ENCODE measurements around the gene ASCL4. TPM values are rescaled to one million over a fixed set of nuclear protein-coding genes. Genes with fewer than 3 reads are reported as not detected.

Gene ASCL4
- total RNA-seq, 3 donors from 2014 or later = 0.16 TPM; not detected in 2

- Histone ChIP-seq H3K27me3 (no peaks in the 10 kb centered on the region), H3K9me3 (no peaks in the 10 kb centered on the region), H3K4me3 (no peak overlapping the region), H3K27ac (no peak overlapping the region), H3K36me3 (no peaks in the 10 kb centered on the region), H3K4me1 (no peaks in the 10 kb centered on the region)
- intact Hi-C loops (cut with DNase I; ENCODE audit: low total_unique reads) = no loop called here
- TF ChIP-seq CTCF (IDR thresholded peaks at IDR 0.05) (no peak), POLR2AphosphoS5 (IDR thresholded peaks at IDR 0.05) (no peak), POLR2A (IDR thresholded peaks at IDR 0.05) (no peak)
- no peak for DNase-seq (ENCODE audit: low spot score in 2 of 2)
Observed at GRCh38 chr12:107788281-107788680, 13.8 kb downstream of the ASCL4 start.

DNA sequence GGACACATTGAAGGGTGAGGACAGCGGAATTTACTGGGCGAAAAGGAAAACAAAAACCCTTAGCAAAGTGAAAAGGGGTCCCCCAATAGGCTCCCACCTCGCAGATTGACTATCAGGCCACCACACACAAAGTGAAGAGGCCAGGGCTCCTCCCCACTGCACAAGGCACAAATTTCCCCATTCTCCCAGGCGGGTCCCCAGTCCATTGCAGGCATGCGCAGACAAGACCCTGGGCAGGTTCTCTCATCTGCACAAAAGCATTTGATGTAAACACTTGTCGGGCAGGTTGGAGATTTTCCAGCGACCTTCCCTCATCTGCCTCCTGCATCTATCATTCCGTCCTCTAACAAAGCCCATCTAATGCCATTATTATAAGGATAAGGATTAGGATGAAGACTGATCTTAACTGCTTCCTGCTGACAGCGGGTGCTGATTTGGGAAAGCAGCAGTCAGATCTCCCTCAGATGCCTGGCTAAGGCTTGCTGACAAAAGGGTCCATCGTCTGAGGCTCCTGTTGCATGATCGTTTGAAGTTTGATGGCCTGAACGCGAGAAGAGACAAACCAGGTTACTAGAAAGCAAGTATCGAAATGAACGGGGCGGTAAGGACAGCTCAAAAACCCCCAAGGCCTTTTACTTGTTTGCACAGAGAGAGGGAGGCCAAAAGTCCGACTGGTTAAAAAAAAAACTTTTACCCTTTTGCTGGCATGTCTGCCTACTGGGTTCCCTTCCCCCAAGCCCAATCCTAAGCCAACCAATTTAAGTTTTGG lies 14.4 kb downstream of the ASCL4 start:
- Histone ChIP-seq H3K27ac (no peak overlapping the region), H3K9me3 (no peaks in the 10 kb centered on the region), H3K36me3 (no peaks in the 10 kb centered on the region), H3K4me3 (no peak overlapping the region), H3K27me3 (no peaks in the 10 kb centered on the region), H3K4me1 (no peaks in the 10 kb centered on the region)
- no peak for DNase-seq (ENCODE audit: low spot score in 2 of 2)
- intact Hi-C loops (cut with DNase I; ENCODE audit: low total_unique reads) = no loop called here
- TF ChIP-seq POLR2A (IDR thresholded peaks at IDR 0.05) (no peak), POLR2AphosphoS5 (IDR thresholded peaks at IDR 0.05) (no peak), CTCF (IDR thresholded peaks at IDR 0.05) (no peak)

DNA sequence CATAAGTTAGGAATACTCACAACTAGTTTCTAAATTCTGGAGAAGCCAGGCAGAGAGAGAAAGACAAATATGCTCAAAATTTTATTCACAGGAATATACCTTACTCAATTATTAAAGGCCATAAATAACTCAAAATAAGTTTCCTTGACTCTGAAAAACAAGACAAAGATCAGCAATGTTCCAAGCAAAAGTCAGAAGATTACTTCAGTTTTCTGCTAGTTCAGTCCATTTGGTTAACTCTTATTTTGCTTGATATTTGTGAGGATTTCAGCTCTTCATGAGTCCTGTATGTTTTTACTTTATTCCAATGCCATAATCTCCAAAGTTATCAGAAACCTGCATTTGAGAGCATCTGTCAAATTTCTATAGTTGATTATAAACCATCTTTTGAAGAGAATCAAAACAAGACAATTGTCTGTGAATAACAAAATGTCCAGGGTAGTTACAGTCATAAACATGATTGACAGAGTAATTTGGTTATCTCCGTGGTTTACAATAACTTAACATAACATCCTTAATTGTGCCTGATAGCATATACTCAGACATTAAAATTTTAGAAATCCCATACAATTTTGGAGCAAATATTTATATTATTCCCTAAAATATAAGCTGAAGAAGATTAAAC lies 17.1 kb downstream of the ASCL4 start:
- intact Hi-C loops (cut with DNase I; ENCODE audit: low total_unique reads) = no loop called here
- no peak overlapping the region for H3K27ac ChIP-seq
- no peak overlapping the region for H3K4me3 ChIP-seq
- no peaks in the 10 kb centered on the region for H3K27me3 ChIP-seq
- H3K4me1 ChIP-seq = no peaks in the 10 kb centered on the region
- DNase-seq (ENCODE audit: low spot score in 2 of 2) = no peak
- TF ChIP-seq POLR2A (IDR thresholded peaks at IDR 0.05) (no peak), POLR2AphosphoS5 (IDR thresholded peaks at IDR 0.05) (no peak), CTCF (IDR thresholded peaks at IDR 0.05) (no peak)
- H3K36me3 ChIP-seq = no peaks in the 10 kb centered on the region
- no peaks in the 10 kb centered on the region for H3K9me3 ChIP-seq

DNA sequence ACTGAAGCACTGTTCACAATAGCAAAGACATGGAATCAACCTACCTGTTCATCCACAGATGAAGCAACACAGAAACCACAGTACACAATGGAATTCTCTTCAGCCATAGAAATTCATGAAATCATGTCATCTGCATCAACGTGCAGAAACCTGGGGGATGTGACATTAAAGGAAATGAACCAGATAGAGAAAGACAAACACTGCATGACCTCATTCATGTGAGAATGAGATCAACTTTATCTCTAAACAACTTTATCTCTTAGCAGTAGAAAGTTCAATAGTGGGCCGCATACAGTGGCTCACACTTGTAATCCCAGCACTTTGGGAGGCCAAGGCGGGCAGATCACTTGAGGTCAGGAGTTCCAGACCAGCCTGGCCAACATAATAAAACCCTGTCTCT lies 19.9 kb downstream of the ASCL4 start:
- no peaks in the 10 kb centered on the region for H3K4me1 ChIP-seq
- DNase-seq (ENCODE audit: low spot score in 2 of 2) = no peak
- intact Hi-C loops (cut with DNase I; ENCODE audit: low total_unique reads) = no loop called here
- no peaks in the 10 kb centered on the region for H3K27me3 ChIP-seq
- H3K4me3 ChIP-seq = no peak overlapping the region
- H3K9me3 ChIP-seq = no peaks in the 10 kb centered on the region
- no peaks in the 10 kb centered on the region for H3K36me3 ChIP-seq
- no peak overlapping the region for H3K27ac ChIP-seq
- no peak for TF ChIP-seq CTCF (IDR thresholded peaks at IDR 0.05)
- TF ChIP-seq POLR2A (IDR thresholded peaks at IDR 0.05) = no peak
- TF ChIP-seq POLR2AphosphoS5 (IDR thresholded peaks at IDR 0.05) = no peak

DNA sequence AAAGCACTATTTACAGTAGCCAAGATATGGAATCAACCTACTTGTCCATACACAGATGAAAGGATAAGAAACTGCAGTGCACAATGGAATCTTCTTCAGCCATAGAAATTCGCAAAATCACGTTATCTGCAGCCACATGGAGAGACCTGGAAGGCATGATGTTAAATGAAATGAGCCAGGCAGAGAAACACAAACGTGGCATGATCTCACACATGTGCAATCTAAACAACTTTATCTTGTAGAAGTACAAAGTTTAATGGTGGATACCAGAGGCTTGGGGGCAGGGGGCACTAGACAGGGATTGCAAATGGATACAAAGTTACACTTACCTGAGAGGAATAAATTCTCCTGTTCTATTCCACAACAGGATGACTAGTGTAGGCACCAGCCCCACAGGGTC lies 24.1 kb downstream of the ASCL4 start:
- Histone ChIP-seq H3K4me3 (no peak overlapping the region), H3K27me3 (no peaks in the 10 kb centered on the region), H3K27ac (no peak overlapping the region), H3K36me3 (no peaks in the 10 kb centered on the region), H3K9me3 (no peaks in the 10 kb centered on the region), H3K4me1 (no peaks in the 10 kb centered on the region)
- no peak for TF ChIP-seq POLR2AphosphoS5 (IDR thresholded peaks at IDR 0.05)
- TF ChIP-seq POLR2A (IDR thresholded peaks at IDR 0.05) = no peak
- TF ChIP-seq CTCF (IDR thresholded peaks at IDR 0.05) = no peak
- DNase-seq (ENCODE audit: low spot score in 2 of 2) = no peak
- intact Hi-C loops (cut with DNase I; ENCODE audit: low total_unique reads) = no loop called here
